Mucosa of stomach (tissue), 1 donor: ENCODE measurements around the gene GOLGA1.

ENCODE experiments used
- H3K27me3 ChIP-seq: one replicate; pipeline ENCODE4 v1.7.0; 2013; ENCODE audit warnings: mild to moderate bottlenecking, low read length; ENCODE audit not compliant: control insufficient read depth, insufficient read depth
- H3K36me3 ChIP-seq: one replicate; pipeline ENCODE4 v1.7.0; 2013; ENCODE audit warnings: low read length; ENCODE audit not compliant: control insufficient read depth, insufficient read depth
- H3K4me1 ChIP-seq: one replicate; pipeline ENCODE4 v1.7.0; 2013; ENCODE audit warnings: mild to moderate bottlenecking, low read length; ENCODE audit not compliant: control insufficient read depth, insufficient read depth
- H3K4me3 ChIP-seq: one replicate; pipeline ENCODE4 v1.7.0; 2013; ENCODE audit warnings: low read length
- H3K9ac ChIP-seq: one replicate; pipeline ENCODE4 v1.7.0; 2013; ENCODE audit warnings: mild to moderate bottlenecking, low read length, moderate library complexity
- H3K9me3 ChIP-seq: one replicate; pipeline ENCODE4 v1.7.0; 2013; ENCODE audit warnings: mild to moderate bottlenecking, low read length, moderate library complexity; ENCODE audit not compliant: control insufficient read depth
- donor health status: Pancreatic carcinoma.

Gene GOLGA1

DNA sequence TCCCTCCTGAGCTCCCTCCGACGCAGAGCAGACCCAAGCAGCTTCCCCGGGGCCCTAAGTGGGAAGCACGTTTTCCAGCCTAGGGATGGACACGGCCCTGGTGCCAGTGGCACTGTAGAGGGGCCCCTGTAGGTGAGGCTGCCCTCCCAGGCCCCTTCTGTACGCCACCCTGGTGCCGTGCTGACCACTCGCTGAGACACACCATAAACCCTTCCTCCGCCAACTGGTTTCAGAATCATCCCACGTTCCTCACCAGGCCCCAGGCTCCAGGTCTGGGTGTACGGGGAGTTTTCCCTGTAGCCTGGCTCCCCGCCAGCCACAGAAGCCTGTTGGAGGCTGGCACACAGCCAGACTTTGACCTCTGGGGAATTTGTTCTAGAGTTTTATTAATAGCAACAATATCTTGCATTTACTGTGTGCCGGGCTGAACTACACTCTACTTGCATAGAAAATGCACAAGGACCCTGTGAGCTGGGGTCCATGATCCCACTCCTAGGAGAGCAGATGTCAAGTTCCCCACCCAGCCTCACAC lies 105.8 kb downstream of the GOLGA1 start:
- Histone ChIP-seq H3K9ac (no peak overlapping the region), H3K27me3 (peaks cover 4% of the 10 kb centered on the region), H3K4me3 (no peak overlapping the region), H3K4me1 (peaks cover 11% of the 10 kb centered on the region), H3K36me3 (no peaks in the 10 kb centered on the region), H3K9me3 (no peaks in the 10 kb centered on the region)

DNA sequence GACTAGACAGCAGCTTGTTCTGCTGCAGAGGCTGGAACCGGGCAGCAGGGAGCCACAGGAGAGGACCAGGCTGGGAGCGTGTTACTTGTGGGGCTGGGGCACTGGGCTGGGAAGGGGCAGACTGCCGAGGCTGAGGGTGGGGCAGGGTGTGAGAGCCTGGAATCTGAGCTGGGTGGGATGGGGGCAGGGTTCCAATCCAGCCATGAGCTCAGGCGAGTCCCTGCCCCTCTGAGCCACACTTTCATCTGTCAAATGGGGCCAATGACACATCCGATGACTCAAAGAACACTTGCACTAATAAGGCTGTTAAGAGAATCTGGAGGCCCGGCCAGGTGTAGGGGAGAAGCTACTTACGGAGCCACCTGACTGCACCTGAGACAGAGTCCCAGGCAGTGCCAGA lies 106.3 kb downstream of the GOLGA1 start:
- no peak overlapping the region for H3K9ac ChIP-seq
- no peak overlapping the region for H3K4me3 ChIP-seq
- H3K27me3 ChIP-seq: peaks cover 4% of the 10 kb centered on the region
- H3K9me3 ChIP-seq: no peaks in the 10 kb centered on the region
- no peaks in the 10 kb centered on the region for H3K36me3 ChIP-seq
- peaks cover 11% of the 10 kb centered on the region for H3K4me1 ChIP-seq

DNA sequence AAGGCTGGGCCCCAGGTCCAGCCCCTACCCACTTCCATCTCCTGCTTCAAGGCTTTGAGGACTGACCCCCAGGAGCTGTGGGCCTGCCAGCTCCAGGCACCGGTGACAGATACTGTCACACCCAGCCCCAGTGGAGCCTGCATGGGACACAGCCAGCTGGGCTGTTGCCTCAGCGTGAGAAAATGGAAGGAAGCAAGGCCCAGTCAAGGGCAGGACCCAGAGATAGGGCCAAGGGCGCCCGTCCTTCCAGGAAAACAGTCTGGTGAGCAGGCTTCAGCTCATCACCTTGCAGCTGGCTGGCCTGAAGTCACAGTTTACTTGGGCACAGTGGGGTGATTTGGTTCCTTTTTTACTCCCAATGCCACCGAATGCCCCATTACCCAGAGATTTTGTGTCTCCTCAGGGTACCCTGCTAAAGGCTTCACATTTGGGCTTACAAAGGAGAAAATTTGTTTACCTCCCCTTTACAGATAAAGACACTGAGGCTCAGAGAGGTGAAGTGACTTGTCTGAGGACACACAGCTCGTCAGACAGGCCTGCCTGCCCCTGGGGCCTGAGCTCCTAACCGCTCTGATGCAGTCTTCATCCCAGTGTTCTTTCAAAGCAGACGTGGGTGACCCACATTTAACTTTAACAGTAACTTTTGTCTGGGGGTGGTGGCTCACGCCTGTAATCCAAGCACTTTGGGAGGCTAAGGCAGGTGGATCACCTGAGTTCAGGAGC lies 109.1 kb downstream of the GOLGA1 start:
- no peaks in the 10 kb centered on the region for H3K36me3 ChIP-seq
- H3K27me3 ChIP-seq: peaks cover 4% of the 10 kb centered on the region
- H3K4me1 ChIP-seq: peaks cover 11% of the 10 kb centered on the region
- no peaks in the 10 kb centered on the region for H3K9me3 ChIP-seq
- H3K4me3 ChIP-seq: no peak overlapping the region
- H3K9ac ChIP-seq: no peak overlapping the region

DNA sequence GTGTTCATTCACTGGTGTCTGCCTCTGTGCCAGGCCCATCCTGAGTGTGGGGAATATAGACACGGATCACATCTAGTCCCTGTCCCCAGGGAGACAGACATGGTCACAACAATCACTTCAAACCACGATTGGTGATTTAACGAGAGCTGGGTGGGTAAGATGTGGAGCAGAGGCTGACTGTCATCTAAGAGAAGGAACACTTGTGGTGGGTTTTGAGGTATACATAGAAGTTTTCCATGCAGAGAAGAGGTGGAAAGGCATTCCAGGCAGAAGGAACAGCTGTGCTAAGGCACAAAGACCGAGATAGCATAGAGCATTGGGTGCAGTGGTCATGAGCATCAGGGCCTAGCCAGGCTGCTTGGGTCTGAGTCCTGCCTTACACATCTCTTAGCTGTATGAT lies 110.3 kb downstream of the GOLGA1 start:
- H3K4me1 ChIP-seq: peaks cover 11% of the 10 kb centered on the region
- H3K36me3 ChIP-seq: no peaks in the 10 kb centered on the region
- no peak overlapping the region for H3K9ac ChIP-seq
- no peak overlapping the region for H3K4me3 ChIP-seq
- H3K9me3 ChIP-seq: no peaks in the 10 kb centered on the region
- no peaks in the 10 kb centered on the region for H3K27me3 ChIP-seq

DNA sequence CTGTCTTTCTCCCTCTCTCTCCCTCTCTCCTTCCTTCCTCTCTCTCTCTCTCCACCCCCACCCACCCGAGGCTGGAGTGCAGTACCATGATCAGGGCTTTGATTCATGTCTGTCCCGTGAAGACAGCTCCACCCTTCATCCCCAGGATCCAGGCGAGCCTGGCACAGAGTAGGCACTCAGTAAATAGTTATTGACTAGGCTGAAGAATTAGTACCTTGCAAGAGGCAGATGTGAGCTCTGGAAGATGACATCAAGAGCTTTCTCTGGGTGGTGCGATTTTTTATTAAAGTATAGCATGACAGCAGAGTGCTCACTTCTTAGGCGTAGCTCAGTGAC lies 111.6 kb downstream of the GOLGA1 start:
- no peaks in the 10 kb centered on the region for H3K36me3 ChIP-seq
- H3K27me3 ChIP-seq: no peaks in the 10 kb centered on the region
- no peak overlapping the region for H3K9ac ChIP-seq
- no peak overlapping the region for H3K4me3 ChIP-seq
- H3K9me3 ChIP-seq: no peaks in the 10 kb centered on the region
- no peaks in the 10 kb centered on the region for H3K4me1 ChIP-seq

DNA sequence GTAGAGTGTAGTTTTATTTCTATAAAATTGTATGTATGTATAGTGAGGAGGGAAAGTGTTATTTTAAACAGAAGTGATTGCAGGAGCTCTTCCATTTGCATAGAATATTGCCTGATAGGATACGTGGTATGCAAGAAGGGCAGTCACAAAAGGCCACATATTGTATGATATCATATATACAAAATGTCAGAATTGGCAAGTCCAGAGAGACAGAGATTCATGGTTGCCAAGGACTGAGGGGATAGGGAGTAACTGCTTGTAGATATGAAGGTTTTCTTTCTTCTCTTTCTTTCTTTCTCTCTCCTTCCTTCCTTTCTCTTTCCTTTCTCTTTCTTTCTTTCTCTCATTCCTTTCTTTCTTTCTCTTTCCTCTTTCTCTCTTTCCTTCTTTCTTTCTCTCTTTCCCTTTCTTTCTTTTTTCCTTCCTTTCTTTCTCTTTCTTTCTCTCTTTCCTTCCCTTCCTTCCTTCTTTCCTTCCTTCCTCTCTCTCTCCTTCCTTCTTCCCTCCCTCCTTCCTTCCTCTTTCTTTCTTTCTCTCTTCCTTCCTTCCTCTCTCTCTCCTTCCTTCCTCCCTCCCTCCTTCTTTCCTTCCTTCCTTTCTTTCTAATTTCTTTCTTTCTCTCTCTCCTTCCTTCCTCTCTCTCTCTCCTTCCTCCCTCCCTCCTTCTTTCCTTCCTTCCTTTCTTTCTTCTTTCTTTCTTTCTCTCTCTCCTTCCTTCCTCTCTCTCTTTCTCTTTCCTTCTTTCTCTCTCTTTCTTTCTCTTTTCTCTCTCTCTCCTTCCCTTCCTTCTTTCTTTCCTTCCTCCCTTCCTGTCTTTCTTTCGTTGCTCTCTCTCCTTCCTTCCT lies 112.2 kb downstream of the GOLGA1 start:
- Histone ChIP-seq H3K4me1 (no peaks in the 10 kb centered on the region), H3K36me3 (no peaks in the 10 kb centered on the region), H3K27me3 (no peaks in the 10 kb centered on the region), H3K9ac (no peak overlapping the region), H3K4me3 (no peak overlapping the region), H3K9me3 (no peaks in the 10 kb centered on the region)
